Ecto neural progenitor cell (in vitro differentiated cells): ENCODE data around the gene HLA-F.

ENCODE experiments used
- DNase-seq: peaks from one replicate; pipeline ENCODE4 v3.0.0-alpha.2; 2018; ENCODE audit warnings: low spot score

HLA-F gene

DNA sequence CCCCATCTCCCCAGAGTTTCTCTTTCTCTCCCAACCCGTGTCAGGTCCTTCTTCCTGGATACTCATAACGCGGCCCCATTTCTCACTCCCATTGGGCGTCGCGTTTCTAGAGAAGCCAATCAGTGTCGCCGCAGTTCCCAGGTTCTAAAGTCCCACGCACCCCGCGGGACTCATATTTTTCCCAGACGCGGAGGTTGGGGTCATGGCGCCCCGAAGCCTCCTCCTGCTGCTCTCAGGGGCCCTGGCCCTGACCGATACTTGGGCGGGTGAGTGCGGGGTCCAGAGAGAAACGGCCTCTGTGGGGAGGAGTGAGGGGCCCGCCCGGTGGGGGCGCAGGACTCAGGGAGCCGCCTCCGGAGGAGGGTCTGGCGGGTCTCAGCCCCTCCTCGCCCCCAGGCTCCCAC lies at the start of gene HLA-F:
TSS of gene HLA-F (plus strand) at position 173 of the 404 bp plus-strand sequence. CDS start at position 203, 30 bp downstream.
- DNase-seq: peak; percentile 76

DNA sequence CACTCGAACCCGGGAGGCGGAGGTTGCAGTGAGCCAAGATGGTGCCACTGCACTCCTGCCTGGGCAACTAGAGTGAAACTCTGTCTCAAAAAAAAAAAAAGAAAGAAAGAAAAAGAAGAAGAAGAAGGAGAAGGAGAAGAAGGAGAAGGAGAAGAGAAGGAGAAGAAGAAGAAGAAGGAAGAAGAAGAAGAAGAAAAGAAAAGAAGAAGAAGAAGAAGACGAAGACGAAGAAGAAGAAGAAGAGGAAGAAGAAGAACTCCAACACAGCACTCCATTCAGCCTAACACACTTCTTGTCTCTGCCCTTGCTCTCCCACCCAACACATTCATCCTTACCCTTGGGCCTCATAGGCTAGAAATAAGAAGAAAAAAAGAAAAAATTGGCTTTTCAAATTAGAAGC lies 49.2 kb upstream of the HLA-F start:
- DNase-seq: no peak

DNA sequence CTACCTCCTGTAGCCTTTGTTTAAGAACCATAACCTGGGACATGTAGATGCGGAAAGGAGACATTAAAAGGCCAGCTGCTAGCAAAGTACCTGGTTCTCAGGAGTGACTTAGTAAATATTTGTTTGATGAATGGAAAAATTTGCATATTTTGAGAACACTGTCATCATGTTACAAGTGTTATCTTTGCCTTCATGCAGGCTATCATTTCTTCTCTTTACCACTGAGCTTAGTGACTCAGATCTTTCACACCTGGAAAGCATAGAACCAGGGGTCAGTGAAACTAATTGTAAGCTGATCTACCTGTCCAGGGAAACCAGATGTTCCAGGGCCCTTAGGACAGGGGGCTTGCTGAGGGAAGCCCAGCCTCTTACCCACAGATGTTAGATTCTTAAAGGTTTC lies 47.7 kb upstream of the HLA-F start:
- no peak for DNase-seq

DNA sequence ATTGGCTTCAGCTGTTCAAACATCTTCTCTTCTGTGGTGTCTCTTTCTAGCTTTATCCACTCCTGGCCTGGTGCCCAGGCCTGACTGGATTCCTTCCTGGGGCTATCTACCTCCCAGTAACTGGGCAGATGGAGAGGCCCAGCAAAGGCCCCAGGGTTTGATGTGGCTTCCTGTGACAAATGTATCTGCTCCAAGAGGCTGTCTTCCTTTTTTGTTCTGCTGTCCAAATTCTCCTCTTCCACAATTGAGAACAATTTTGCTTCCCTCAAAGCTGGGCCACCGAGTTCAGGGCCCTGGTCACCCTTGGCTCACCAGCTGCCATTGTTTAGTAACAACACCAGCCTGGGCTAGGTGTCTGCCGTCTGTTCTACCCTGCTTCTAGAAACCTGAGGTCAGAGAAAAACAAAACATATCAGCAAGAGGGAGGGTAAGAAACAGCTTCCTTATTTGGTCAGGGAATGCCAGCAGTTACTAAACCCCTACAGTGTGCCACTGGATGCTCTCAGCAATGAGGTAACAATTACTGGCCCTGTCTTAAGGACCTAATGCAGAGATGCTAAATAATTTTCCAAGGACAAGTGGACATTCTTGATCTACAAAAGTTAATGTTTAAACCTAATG lies 46.1 kb upstream of the HLA-F start:
- no peak for DNase-seq

DNA sequence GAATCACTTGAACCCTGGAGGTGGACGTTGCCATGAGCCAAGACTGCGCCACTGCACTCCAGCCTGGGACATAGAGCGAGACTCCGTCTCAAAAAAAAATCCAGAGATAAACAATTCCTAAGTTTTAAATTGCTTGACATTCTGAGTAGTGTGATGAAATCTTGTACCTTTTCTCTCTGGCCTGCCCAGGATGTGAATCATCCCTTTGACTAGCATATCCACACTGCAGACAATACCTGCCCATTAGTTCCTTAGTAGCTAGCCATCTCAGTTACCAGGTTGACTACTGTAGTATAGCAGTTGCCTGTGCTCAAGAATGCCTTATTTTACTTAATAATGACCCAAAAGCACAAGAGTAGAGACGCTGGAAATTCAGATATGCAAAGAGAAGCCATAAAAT lies 45.1 kb upstream of the HLA-F start:
- no peak for DNase-seq

DNA sequence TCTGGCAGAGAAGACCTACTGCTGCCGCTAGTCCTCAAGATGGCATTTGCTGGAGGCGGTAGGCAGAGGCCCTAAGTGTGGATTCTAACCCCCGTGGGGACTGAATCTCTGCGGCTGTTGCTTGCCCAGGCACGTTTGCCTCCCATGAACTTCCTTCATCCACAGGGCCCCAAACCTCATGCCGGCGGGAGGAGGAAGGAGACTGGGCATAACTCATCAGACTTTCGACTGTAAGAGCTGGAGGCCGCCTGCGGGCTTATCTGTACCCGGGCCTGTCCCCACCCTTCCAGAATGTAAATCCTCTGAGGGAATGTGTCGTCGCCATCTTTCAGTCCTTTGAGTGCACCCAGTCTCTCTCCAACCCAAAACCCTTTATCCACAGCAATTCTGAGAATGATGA lies 43.3 kb upstream of the HLA-F start:
- DNase-seq: no peak

DNA sequence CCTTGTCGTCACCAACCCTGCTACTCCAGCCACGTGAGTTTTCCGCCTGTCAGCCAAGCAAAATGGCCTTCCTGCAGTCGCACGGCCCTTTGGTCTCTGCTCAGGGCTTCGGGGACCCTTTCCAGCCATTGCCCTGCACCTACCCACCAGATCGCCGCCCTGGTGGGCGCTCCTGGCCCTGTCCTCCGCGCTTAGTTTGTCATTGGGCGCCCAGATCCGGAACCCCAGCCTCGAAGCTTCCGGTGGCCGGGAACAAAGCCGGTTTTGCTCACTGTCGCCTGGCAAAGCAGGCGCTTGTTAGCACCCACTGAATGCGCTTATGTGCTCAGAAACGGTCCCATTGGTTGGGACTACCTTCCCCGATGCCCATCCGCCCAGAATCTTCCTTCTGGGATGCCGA lies 42.8 kb upstream of the HLA-F start:
- DNase-seq: no peak

DNA sequence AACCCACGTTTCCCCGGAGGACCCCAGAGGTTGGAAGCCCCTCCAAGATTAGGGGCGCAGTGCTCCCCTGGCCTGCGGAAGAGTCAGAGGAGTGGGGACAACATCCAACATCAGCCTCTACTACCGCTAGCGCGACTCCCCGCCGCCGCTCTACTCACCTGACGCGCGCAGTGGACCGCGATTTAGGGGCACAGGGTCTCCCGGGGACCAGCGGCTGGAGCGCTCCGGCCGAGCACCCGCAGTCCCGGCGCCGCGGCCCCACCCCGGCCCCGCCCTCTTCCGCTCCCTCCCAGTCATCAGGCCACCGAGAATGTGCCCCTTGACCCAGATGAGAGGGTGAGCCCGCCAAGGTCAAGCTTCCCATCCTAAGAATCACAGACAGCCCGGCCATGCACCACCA lies 42.3 kb upstream of the HLA-F start, which contains the start of gene ZFP57:
TSS of gene ZFP57 (minus strand) at position 249 of the 400 bp plus-strand sequence. CDS start 4,149 bp downstream, outside the sequence.
- DNase-seq: no peak

DNA sequence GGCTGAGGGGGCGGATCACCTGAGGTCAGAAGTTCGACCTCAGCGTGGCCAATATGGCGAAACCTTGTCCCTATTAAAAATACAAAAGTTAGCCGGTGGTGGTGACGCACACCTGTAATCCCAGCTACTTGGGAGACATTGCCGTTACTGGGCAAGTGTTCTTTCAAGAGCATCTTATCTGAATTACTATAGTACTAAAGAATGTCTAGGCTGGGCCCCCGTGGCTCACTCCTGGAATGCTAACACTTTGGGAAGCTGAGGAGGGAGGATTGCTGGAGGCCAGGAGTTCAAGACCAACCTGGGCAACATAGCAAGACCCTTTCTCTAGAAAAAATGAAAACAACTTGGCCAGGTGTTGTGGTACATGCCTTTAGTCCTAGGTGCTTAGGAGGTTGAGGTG lies 41.4 kb upstream of the HLA-F start:
- DNase-seq: no peak

DNA sequence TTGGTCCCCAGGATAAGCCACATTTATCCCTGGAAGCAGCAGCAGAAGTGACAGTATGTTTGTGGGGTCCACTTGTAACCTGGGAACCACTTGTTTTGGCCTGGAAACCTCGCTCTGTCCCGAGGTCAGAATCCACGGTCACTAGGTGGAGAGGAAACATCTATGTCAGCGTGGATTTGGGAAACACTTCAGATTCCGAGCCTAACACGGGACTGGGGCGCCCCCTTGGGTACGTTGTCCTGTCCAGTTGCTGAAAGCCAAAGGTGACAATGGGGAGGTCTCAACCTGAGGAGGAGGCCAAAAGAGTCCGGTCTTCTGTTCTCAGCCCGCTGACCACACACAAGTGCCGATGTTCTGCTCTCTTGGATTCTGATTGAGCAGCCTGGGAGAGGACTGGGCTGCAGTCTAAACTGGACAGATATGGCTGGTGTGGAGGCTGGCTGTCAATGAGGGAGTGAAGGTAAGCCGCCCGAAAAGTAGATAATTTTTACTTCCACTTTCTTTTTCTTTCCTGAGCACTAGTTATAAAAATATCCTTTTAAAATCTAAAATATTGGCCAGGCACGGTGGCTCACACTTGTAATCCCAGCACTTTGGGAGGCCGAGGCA lies 37.4 kb upstream of the HLA-F start:
- DNase-seq: peak; percentile 63

DNA sequence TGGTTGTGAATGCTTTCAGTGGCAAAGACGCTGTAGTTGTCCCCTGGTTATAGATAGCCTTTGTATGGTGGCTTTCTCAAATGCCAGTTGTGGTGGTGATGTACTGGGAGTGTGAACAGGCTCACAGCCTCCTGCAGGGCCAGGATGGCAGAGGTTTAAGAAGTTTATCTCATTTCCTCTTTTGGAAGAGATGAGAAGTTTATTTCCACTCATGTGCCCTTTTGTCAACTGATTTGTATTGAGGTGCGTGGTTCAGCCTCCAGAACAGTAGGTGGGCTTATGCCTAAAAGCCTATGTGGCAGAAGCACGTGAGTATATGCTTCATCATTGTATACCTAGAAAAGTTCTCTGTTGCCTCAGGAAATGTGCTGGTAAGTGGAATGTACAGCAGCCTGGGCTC lies 28.6 kb upstream of the HLA-F start:
- no peak for DNase-seq

DNA sequence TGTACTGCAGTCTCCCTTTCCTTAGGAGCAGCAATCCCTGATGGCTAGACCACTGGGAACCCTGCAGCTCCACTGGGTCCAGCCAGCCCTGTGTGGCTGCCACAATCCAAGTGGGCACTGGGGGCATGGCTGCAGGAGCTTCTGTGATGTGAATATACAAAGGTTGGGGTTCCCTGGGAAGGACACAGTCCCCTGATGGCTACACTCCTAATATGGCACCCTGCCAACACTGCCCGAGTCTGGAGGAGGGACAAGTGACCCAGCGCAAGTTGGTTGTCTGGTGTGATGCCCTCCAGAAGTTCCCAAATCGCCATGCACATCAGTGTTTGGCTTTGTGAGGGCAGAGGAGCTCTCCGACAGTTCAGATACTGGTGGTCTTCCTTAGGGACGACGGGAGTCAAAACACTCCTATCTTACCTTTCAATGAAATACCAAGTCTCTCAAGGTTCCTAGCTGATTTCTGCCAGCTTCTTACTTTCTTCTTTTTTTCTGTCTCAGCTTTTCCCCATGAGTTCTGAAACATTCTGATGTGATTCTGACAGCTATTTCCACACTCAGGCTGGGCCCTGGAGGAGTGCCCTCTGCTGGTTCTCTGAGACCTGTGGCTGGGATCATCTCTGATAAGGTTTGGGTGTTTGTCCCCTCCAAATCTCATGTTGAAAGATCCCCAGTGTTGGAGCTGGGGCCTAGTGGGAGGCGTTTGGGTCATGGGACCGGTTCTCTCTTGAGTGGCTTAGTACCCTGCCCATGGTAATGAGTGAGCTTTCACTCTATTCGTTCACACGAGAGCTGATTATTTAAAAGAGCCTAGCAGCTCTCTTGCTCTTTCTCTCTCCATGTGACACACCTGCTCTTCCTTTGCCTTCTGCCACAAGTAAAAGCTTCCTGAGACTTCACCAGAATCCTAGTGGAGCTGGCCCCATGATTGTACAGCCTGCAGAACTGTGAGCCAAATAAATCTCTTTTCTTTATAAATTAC lies 26.8 kb upstream of the HLA-F start:
- DNase-seq: no peak

DNA sequence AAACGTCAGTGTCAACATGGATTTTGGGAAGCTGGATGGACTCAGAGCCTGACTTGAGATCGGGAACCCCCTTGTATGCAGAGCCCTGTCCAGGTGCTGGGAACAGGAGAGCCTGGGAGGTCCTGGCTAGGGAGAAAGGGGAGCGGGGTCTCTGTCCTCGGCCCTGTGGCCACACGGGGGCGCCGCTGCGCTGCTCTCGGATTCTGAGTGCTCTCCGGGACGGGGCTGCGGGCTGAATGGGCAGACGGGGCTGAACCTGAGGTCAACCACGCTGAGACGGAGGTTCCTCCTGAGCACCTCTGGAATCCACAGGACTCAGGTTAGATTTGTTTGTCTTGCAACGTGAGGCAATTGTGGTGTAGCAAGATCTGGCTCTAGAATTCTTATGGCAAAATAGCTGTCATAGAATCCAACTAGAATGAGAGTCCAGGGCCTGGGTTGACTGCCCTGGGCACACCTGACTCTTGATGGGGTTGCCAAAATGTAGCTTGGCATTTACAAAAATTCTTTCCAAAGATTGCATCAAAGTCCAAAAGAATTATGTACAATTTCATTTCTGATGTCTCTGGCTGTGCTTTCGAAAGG lies 20.6 kb upstream of the HLA-F start:
- DNase-seq: peak; percentile 83

DNA sequence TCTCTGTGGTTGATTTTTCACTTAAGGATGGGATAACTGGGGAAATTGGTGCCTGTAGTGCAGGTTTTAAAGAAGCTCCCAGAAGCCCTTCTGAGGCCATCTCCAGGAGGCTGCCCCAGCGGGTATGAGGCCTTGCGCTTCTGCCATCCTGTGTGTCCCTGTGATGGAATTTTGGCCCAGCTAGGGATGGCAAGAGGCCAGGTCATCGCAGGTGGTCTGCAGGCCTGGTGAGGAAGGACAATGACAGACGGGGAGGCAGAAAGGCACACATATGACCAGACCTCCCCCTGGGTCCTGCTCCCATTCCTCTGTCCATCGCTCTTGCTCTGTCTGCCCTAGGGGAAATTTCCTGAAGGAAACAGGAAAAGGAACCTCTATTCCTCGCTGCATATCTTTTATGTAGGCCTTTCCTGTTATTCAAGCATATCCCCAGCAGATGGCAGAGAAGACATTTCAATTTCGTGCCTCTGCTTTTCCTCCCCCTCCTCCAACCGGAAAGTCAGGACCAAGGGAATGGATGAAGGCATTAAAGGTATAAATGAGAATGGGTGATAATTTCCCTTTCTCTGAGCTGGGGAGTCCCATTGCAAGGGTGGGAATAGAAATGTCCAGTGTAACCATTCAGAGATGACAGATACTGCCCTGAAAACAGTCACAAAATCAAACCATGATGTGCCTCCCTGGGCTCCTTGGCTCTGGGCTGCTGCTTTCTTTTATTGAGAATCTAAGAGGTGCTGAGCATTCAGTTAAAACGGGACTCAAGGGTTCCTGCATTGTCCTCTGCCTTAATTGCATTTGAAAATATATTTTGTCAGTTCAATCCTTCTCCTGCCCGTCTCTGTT lies 17.6 kb upstream of the HLA-F start:
- DNase-seq: no peak

DNA sequence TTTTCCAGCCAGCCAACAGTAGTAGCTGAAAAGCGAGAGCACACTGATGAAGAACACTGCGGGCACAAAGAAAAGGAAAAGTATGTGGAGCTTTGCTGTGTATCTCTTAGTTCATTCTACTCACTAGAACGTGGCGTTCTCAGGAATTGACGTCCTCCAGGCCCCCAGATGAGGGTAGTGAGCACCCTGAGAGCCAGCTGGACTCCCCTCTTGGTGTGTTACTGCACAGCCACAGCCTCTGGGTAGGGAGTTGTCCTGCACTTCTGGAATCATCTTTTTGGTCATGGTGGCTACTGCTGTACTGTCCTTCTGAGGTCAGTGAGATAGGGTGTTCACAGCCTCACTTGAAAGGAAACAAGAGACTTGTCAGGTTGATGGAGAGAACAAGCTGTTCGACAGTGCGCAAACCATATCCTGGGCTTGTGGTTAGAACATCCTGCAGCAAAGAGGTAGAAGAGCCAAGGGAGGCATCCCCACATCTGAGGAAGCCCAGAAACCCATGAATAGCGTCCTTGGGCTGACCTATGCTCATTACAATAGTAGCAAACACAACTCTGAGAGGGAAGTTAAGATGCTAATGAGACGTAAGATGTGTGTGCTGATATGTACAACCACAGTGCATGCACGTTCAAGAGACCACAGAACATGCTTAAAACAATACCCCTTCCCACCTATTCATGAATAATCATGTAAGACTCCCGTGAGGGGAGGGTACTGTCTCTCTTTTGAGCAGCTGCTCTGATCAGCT lies 14.6 kb upstream of the HLA-F start:
- DNase-seq: no peak

DNA sequence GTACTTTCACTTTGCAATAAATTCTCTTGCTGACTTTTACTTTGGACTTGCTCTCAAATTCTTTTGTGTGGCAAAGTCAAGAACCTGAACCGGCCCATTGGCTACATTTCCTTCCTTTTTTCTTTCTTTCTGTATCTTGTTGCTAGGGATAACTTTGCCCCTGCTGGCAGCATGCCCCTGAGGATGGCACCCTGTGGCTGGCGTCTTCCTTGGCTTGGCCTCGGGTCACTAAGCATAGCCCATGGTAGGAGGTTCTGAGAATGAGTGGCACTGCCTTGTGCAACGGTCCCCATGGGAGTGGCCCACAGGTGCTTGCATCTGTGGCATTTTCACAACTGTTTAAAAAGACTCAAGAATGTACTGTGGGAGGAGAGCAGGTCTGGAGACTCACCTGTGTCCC lies 14.0 kb upstream of the HLA-F start:
- DNase-seq: no peak

DNA sequence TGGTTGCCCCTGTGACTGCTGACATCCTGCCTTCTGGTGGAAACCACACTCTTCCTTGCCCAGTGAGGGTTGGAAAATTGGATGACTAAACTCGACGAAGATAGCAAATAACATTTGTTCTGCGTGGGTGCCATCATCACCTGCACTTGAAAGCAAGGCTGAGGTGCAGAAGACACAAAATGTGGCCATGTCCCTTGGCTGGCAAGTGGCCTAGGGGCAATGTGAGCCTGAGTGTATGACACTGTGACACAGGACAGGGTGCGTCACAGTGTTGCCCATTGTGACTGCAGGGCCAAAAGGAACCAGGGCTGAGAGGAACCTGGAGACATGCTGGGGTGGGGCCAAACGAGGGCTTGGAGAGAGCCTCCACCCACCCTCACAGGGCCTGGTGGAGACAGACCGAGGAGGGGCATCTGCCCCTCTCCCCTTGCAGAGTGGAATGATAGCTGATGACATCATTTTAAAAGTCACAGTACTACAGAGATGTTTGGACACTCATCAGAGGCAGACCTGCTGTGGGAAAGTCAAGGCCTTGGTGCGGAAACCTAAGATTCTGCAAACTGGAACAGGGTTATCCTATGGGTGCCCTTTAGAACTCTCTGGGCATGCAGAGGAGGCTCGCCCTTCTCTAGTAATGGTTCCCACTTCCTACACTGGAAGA lies 12.8 kb upstream of the HLA-F start:
- DNase-seq: no peak

DNA sequence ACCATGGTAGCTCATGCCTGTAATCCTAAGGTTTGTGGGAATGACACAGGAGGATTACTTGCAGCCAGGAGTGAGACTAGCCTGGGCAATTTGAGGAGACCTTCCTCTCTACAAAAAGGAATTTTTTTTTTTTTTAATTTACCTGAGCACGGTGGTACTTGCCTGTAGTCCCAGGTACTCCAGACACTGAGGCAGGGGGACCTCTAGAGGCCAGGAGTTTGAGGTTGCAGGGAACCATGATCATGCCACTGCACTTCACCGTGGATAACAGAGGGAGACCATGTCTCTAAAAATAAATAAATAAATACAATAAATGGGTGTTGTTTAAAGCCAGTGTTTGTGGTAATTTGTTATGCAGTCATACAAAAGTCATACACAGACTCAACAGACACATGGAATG lies 2.4 kb upstream of the HLA-F start:
- no peak for DNase-seq

DNA sequence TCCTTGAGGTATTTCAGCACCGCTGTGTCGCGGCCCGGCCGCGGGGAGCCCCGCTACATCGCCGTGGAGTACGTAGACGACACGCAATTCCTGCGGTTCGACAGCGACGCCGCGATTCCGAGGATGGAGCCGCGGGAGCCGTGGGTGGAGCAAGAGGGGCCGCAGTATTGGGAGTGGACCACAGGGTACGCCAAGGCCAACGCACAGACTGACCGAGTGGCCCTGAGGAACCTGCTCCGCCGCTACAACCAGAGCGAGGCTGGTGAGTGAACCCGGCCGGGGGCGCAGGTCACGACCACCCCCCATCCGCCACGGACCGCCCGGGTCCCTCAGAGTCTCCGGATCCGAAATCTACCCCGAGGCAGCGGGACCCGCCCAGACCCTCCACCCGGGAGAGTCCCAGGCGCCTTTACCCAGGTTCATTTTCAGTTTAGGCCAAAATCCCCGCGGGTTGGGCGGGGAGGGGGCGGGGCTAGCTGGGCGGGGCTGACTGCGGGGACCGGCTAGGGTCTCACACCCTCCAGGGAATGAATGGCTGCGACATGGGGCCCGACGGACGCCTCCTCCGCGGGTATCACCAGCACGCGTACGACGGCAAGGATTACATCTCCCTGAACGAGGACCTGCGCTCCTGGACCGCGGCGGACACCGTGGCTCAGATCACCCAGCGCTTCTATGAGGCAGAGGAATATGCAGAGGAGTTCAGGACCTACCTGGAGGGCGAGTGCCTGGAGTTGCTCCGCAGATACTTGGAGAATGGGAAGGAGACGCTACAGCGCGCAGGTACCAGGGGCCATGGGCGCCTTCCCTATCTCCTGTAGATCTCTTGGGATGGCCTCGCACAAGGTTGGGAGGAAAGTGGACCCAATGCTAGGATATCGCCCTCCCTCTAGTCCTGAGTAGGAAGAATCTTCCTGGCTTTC lies 693 bp downstream of the HLA-F start:
- DNase-seq: peak; percentile 70
